Astrocyte (in vitro differentiated cells and primary cell): ENCODE results near the gene COMMD4. TPM values are rescaled to one million over a fixed set of nuclear protein-coding genes. Genes with fewer than 3 reads are reported as not detected.

Experiments used
- DNase-seq: peaks from one replicate; pipeline ENCODE4 v3.0.0-alpha.2; 2010; ENCODE audit warnings: low read depth
- FAIRE-seq: peaks from 2 replicates; lab custom pipeline; 2011; peaks lifted over from hg19 to GRCh38; lab: Jason Lieb, UNC
- H2AFZ ChIP-seq: 2 replicates; pipeline ENCODE4 v1.6.0; 2012; ENCODE audit warnings: low read depth, low read length, inconsistent platforms
- H3K27ac ChIP-seq: 2 replicates; pipeline ENCODE4 v1.5.1; 2011; ENCODE audit warnings: low read depth, low read length, inconsistent platforms
- H3K27me3 ChIP-seq: 2 replicates; pipeline ENCODE4 v1.6.0; 2011; ENCODE audit warnings: low read length, inconsistent platforms; ENCODE audit not compliant: insufficient read depth
- H3K36me3 ChIP-seq: 2 replicates; pipeline ENCODE4 v1.5.1; 2011; ENCODE audit warnings: low read length, inconsistent platforms; ENCODE audit not compliant: insufficient read depth
- H3K4me1 ChIP-seq: 2 replicates; pipeline ENCODE4 v1.5.1; 2011; ENCODE audit warnings: low read length, inconsistent platforms; ENCODE audit not compliant: insufficient read depth
- H3K4me2 ChIP-seq: 2 replicates; pipeline ENCODE4 v1.6.0; 2012; ENCODE audit warnings: low read length, inconsistent platforms
- H3K4me3 ChIP-seq: 2 replicates; pipeline ENCODE4 v1.5.1; 2011; ENCODE audit warnings: low read depth, mild to moderate bottlenecking, low read length, inconsistent platforms; ENCODE audit not compliant: insufficient read depth
- H3K79me2 ChIP-seq: 2 replicates; pipeline ENCODE4 v1.6.0; 2012; ENCODE audit warnings: mild to moderate bottlenecking, low read length, inconsistent platforms; ENCODE audit not compliant: insufficient read depth
- H3K9ac ChIP-seq: 2 replicates; pipeline ENCODE4 v1.6.0; 2012; ENCODE audit warnings: mild to moderate bottlenecking, low read length, inconsistent platforms
- H3K9me3 ChIP-seq: 2 replicates; pipeline ENCODE4 v1.5.1; 2012; ENCODE audit warnings: low read depth, mild to moderate bottlenecking, low read length, inconsistent platforms; ENCODE audit not compliant: insufficient read depth
- H4K20me1 ChIP-seq: 2 replicates; pipeline ENCODE4 v1.6.0; 2012; ENCODE audit warnings: low read length, inconsistent platforms; ENCODE audit not compliant: insufficient read depth
- H3K27ac Mint-ChIP-seq: one replicate; pipeline ENCODE4 v1.8.0; 2021; ENCODE audit warnings: mild to moderate bottlenecking, mixed read lengths; ENCODE audit not compliant: unreplicated experiment
- H3K27me3 Mint-ChIP-seq: one replicate; pipeline ENCODE4 v1.8.0; 2021; ENCODE audit warnings: low read depth, mixed read lengths; ENCODE audit not compliant: unreplicated experiment
- H3K36me3 Mint-ChIP-seq: one replicate; pipeline ENCODE4 v1.8.0; 2021; ENCODE audit warnings: low read depth, mixed read lengths; ENCODE audit not compliant: unreplicated experiment
- H3K4me1 Mint-ChIP-seq: one replicate; pipeline ENCODE4 v1.8.0; 2021; ENCODE audit warnings: low read depth, mixed read lengths; ENCODE audit not compliant: unreplicated experiment
- H3K4me3 Mint-ChIP-seq: one replicate; pipeline ENCODE4 v1.8.0; 2021; ENCODE audit warnings: mild to moderate bottlenecking, moderate library complexity, mixed read lengths; ENCODE audit not compliant: unreplicated experiment
- H3K9me3 Mint-ChIP-seq: one replicate; pipeline ENCODE4 v1.8.0; 2021; ENCODE audit warnings: mild to moderate bottlenecking, mixed read lengths; ENCODE audit not compliant: unreplicated experiment
- EZH2 ChIP-seq: IDR thresholded peaks from 2 replicates; pipeline ENCODE4 v1.6.1; 2012; ENCODE audit warnings: mild to moderate bottlenecking, low read length, inconsistent platforms; ENCODE audit not compliant: insufficient read depth
- total RNA-seq: library from RNA; stranded (reverse); gene quantifications from 2 replicates; pipeline ENCODE4 v1.2.1, GENCODE V29; 2021
- TF ChIP-seq, protein P1 (sequence below): IDR thresholded peaks from 2 replicates; pipeline ENCODE4 v1.5.1; 2011; ENCODE audit warnings: low read depth, mild to moderate bottlenecking, inconsistent platforms, low read length, moderate library complexity; ENCODE audit not compliant: insufficient read depth

COMMD4 gene
- total RNA-seq, 1 donor from 2014 or later, result 61.0 TPM

DNA sequence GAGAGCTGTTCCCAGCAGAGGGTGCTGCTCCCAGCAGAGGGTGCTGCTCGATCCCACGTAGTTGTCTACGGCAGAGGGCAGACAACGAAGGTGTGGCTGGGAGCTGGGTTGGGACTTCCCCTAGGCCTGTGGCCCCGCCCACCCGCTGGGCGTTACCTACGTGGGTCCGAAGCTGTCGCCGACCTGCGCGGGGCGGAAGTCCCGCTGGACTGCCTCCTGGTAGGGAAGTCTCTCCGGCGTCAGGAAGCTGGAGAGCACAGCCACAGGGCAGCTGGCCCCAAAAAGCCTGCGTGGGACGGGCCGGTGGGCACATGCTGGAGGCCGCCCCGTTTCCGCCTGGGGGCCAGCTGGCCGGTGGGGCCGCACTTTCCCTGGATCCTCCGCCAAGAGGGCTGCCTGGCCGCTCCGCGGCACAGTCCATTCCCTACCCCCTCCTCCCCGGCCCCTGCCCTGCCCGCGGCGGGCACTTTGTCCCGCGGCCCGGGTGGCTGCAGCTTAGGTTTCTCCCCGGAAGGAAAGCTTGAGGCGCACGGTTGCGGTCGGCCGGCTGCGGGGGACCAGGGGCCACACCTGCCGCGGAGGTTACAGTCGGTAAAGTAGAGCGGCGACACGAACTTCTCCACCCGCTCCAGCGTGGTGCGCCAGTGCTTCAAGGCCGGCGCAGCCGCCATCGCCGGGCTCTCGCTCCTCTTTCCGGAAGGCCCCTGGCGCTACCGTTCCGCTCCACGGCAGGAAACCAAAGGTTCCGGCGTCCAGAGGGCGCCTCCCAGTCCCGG is 32.2 kb downstream of the COMMD4 start, which contains the start of gene MAN2C1:
MAN2C1 (minus strand) TSS at position 695 of the 776 bp plus-strand sequence; CDS start at position 671, 24 bp downstream.
- Histone ChIP-seq H3K9ac (peak within 1 kb of the TSS; percentile 94), H3K27ac (peak within 1 kb of the TSS; percentile 89), H3K4me3 (peak within 1 kb of the TSS; percentile 80), H4K20me1 (peaks cover 23% of the 10 kb centered on the region), H3K27me3 (no peaks in the 10 kb centered on the region), H3K9me3 (no peaks in the 10 kb centered on the region), H3K4me2 (peak within 1 kb of the TSS; percentile 97), H3K4me1 (peaks cover 16% of the 10 kb centered on the region), H3K36me3 (peaks cover 27% of the 10 kb centered on the region), H2AFZ (peak within 1 kb of the TSS; percentile 74), H3K79me2 (peaks cover 17% of the 10 kb centered on the region)
- peaks cover 7% of the 10 kb centered on the region for H3K36me3 Mint-ChIP-seq
- no peaks in the 10 kb centered on the region for H3K9me3 Mint-ChIP-seq
- peaks cover 12% of the 10 kb centered on the region for H3K4me1 Mint-ChIP-seq
- DNase-seq (peak; percentile 92), FAIRE-seq (no peak)
- H3K4me3 Mint-ChIP-seq, result peak within 1 kb of the TSS; percentile 93
- TF ChIP-seq, protein P1, sequence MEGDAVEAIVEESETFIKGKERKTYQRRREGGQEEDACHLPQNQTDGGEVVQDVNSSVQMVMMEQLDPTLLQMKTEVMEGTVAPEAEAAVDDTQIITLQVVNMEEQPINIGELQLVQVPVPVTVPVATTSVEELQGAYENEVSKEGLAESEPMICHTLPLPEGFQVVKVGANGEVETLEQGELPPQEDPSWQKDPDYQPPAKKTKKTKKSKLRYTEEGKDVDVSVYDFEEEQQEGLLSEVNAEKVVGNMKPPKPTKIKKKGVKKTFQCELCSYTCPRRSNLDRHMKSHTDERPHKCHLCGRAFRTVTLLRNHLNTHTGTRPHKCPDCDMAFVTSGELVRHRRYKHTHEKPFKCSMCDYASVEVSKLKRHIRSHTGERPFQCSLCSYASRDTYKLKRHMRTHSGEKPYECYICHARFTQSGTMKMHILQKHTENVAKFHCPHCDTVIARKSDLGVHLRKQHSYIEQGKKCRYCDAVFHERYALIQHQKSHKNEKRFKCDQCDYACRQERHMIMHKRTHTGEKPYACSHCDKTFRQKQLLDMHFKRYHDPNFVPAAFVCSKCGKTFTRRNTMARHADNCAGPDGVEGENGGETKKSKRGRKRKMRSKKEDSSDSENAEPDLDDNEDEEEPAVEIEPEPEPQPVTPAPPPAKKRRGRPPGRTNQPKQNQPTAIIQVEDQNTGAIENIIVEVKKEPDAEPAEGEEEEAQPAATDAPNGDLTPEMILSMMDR, result peak; percentile 56
- TF ChIP-seq EZH2, result no peak
- peak within 1 kb of the TSS; percentile 87 for H3K27ac Mint-ChIP-seq
- no peaks in the 10 kb centered on the region for H3K27me3 Mint-ChIP-seq

DNA sequence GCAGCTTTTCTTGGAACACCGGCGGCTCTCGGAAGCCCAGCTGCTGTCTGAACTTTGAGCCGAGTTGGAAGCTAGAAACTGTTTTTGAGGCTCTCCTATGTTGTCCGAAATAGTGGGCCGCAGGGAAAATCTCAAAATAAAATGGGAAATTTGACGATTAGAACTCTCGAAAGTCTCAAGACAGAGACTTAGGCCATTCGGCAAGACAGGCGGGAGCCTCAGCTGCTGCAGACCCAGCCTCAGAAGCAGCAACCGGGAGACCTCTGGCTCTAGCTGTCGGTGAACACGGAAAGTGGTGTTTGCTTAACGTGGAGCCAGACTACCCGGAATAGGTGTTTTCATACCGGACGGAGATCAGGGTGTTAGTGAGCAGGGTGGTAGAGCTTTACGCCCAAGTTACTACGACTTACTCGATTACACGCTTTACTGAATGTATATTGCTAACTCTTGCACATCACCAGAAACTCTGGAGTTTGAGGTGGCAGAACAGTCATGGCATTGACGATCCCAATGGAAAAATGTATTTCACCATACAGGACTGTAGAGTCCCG is 32.9 kb downstream of the COMMD4 start:
- H3K27ac ChIP-seq, result peak overlapping the region; percentile 89
- peaks cover 27% of the 10 kb centered on the region for H3K36me3 ChIP-seq
- H3K9me3 Mint-ChIP-seq, result no peaks in the 10 kb centered on the region
- peak overlapping the region; percentile 97 for H3K4me2 ChIP-seq
- H3K9ac ChIP-seq, result peak overlapping the region; percentile 94
- H2AFZ ChIP-seq, result peak overlapping the region; percentile 74
- no peaks in the 10 kb centered on the region for H3K27me3 ChIP-seq
- no peak for TF ChIP-seq EZH2
- TF ChIP-seq, protein P1, result no peak
- peaks cover 25% of the 10 kb centered on the region for H4K20me1 ChIP-seq
- H3K27me3 Mint-ChIP-seq, result no peaks in the 10 kb centered on the region
- H3K27ac Mint-ChIP-seq, result peak overlapping the region; percentile 87
- peak overlapping the region; percentile 80 for H3K4me3 ChIP-seq
- peaks cover 12% of the 10 kb centered on the region for H3K4me1 Mint-ChIP-seq
- DNase-seq (peak; percentile 10), FAIRE-seq (no peak)
- peaks cover 7% of the 10 kb centered on the region for H3K36me3 Mint-ChIP-seq
- H3K79me2 ChIP-seq, result peaks cover 17% of the 10 kb centered on the region
- H3K9me3 ChIP-seq, result no peaks in the 10 kb centered on the region
- peak overlapping the region; percentile 93 for H3K4me3 Mint-ChIP-seq
- H3K4me1 ChIP-seq, result peaks cover 16% of the 10 kb centered on the region
